Measurements from ENCODE around the gene PACS2.
"Not testable (repeated sequence)": the region's sequence is repeated elsewhere in the genome, so short reads cannot be mapped to it uniquely, and the experiment has no call there.

Gene PACS2

GRCh38 chr14:105314287-105315200 lies at the start of gene PACS2:
TSS of gene PACS2 (plus strand) at chr14:105314748. CDS start at chr14:105314919, 171 bp downstream.
- peak; percentile 68 for DNase-seq (ENCODE audit: low read depth)

- no peak for DNase-seq (ENCODE audit: low read depth)
Observed at GRCh38 chr14:105267820-105268548, 46.6 kb upstream of the PACS2 start.

- no peak for DNase-seq (ENCODE audit: low read depth)
Observed at GRCh38 chr14:105268736-105269354, 45.7 kb upstream of the PACS2 start.

- no peak for DNase-seq (ENCODE audit: low read depth)
Observed at GRCh38 chr14:105269405-105269804, 45.1 kb upstream of the PACS2 start.

- DNase-seq (ENCODE audit: low read depth), result no peak
Observed at GRCh38 chr14:105271224-105271890, 43.2 kb upstream of the PACS2 start.

- DNase-seq (ENCODE audit: low read depth), result no peak
Observed at GRCh38 chr14:105272623-105273022, 41.9 kb upstream of the PACS2 start.

GRCh38 chr14:105273062-105273461 lies 41.5 kb upstream of the PACS2 start:
- no peak for DNase-seq (ENCODE audit: low read depth)

GRCh38 chr14:105274637-105275036 lies 39.9 kb upstream of the PACS2 start:
- DNase-seq (ENCODE audit: low read depth), result no peak

- DNase-seq (ENCODE audit: low read depth), result no peak
Observed at GRCh38 chr14:105275267-105275946, 39.1 kb upstream of the PACS2 start.

GRCh38 chr14:105277448-105277847 lies 37.1 kb upstream of the PACS2 start:
- not testable (repeated sequence) for DNase-seq (ENCODE audit: low read depth)

- no peak for DNase-seq (ENCODE audit: low read depth)
Observed at GRCh38 chr14:105279642-105280361, 34.7 kb upstream of the PACS2 start.

GRCh38 chr14:105280525-105280924 lies 34.0 kb upstream of the PACS2 start:
- no peak for DNase-seq (ENCODE audit: low read depth)

GRCh38 chr14:105281371-105282097 lies 33.0 kb upstream of the PACS2 start:
- no peak for DNase-seq (ENCODE audit: low read depth)

GRCh38 chr14:105282098-105282725 lies 32.3 kb upstream of the PACS2 start:
- DNase-seq (ENCODE audit: low read depth), result no peak

GRCh38 chr14:105283028-105283427 lies 31.5 kb upstream of the PACS2 start:
- no peak for DNase-seq (ENCODE audit: low read depth)

- no peak for DNase-seq (ENCODE audit: low read depth)
Observed at GRCh38 chr14:105283899-105284298, 30.6 kb upstream of the PACS2 start.

- DNase-seq (ENCODE audit: low read depth), result no peak
Observed at GRCh38 chr14:105285174-105285573, 29.4 kb upstream of the PACS2 start.

GRCh38 chr14:105286759-105287144 lies 27.8 kb upstream of the PACS2 start:
- no peak for DNase-seq (ENCODE audit: low read depth)

- DNase-seq (ENCODE audit: low read depth), result no peak
Observed at GRCh38 chr14:105287249-105288102, 27.1 kb upstream of the PACS2 start.
